Activated T-helper 1 cell treated with anti-CD3 and anti-CD28 coated beads, Interleukin-12 subunit alpha, Interleukin-12 subunit beta, Interleukin-2, Interleukin-4 antibody, amounts not matched to agents 30 ng/mL and 10 ng/mL and 1 ng/mL, durations not matched to agents 14 hours and 24 hours and 36 hours (primary cell): ENCODE data around the gene CGA. TPM values are rescaled to one million over a fixed set of nuclear protein-coding genes. Genes with fewer than 3 reads are reported as not detected.
"Not testable (repeated sequence)": the region's sequence is repeated elsewhere in the genome, so short reads cannot be mapped to it uniquely, and the experiment has no call there.

ENCODE experiments used
- DNase-seq: peaks from one replicate; pipeline ENCODE4 v3.0.0; 2021; ENCODE audit warnings: low spot score
- H3K27ac Mint-ChIP-seq: one replicate; pipeline ENCODE4 v1.8.0; 2021; ENCODE audit warnings: mild to moderate bottlenecking, mixed read lengths
- H3K27me3 Mint-ChIP-seq: one replicate; pipeline ENCODE4 v1.8.0; 2022; ENCODE audit warnings: mild to moderate bottlenecking, moderate library complexity, mixed read lengths; ENCODE audit not compliant: insufficient read depth
- H3K36me3 Mint-ChIP-seq: one replicate; pipeline ENCODE4 v1.8.0; 2021; ENCODE audit warnings: low read depth, mixed read lengths
- H3K4me1 Mint-ChIP-seq: one replicate; pipeline ENCODE4 v1.8.0; 2021; ENCODE audit warnings: low read depth, mixed read lengths
- H3K4me3 Mint-ChIP-seq: one replicate; pipeline ENCODE4 v1.8.0; 2021; ENCODE audit warnings: mild to moderate bottlenecking, moderate library complexity, mixed read lengths
- H3K9me3 Mint-ChIP-seq: one replicate; pipeline ENCODE4 v1.8.0; 2021; ENCODE audit warnings: mixed read lengths
- intact Hi-C: fragments of 100-400 bp; cut with micrococcal nuclease; formaldehyde crosslinking; loops from one replicate; pipeline ENCODE4 v1.15.1; 2024
- total RNA-seq: library from RNA; stranded (reverse); gene quantifications from 2 replicates; pipeline ENCODE4 v1.2.3, GENCODE V29; 2022

The CGA gene
- not detected in 2 replicates for total RNA-seq

GRCh38 chr6:87095087-87095509, at the start of gene CGA:
TSS of gene CGA (minus strand) at chr6:87095106. CDS start at chr6:87088200, 6,906 bp downstream.
- peaks cover 19% of the 10 kb centered on the region for H3K27me3 Mint-ChIP-seq
- intact Hi-C loops = no loop called here
- no peaks in the 10 kb centered on the region for H3K36me3 Mint-ChIP-seq
- no peak within 1 kb of the TSS for H3K27ac Mint-ChIP-seq
- no peak for DNase-seq
- H3K4me1 Mint-ChIP-seq = no peaks in the 10 kb centered on the region
- no peak within 1 kb of the TSS for H3K4me3 Mint-ChIP-seq
- no peaks in the 10 kb centered on the region for H3K9me3 Mint-ChIP-seq

- H3K27me3 Mint-ChIP-seq = peaks cover 51% of the 10 kb centered on the region
- DNase-seq, H3K36me3 Mint-ChIP-seq, H3K27ac Mint-ChIP-seq, H3K4me1 Mint-ChIP-seq, H3K4me3 Mint-ChIP-seq, H3K9me3 Mint-ChIP-seq: not testable (repeated sequence)
- intact Hi-C loops = loop anchor here (1.0 to 10.0 kb wide), 3 partner anchors 97 to 695 kb away; no protein-coding TSS in a partner anchor
These were observed 45.0 kb upstream of the CGA start for GRCh38 chr6:87139927-87140326.

GRCh38 chr6:87139236-87139635, 44.3 kb upstream of the CGA start:
- intact Hi-C loops = loop anchor here (1.0 to 10.0 kb wide), 3 partner anchors 98 to 696 kb away; no protein-coding TSS in a partner anchor
- no peak overlapping the region for H3K27ac Mint-ChIP-seq
- DNase-seq = peak; percentile 14
- H3K4me3 Mint-ChIP-seq = no peak overlapping the region
- H3K9me3 Mint-ChIP-seq = no peaks in the 10 kb centered on the region
- peaks cover 49% of the 10 kb centered on the region for H3K27me3 Mint-ChIP-seq
- H3K4me1 Mint-ChIP-seq = peaks cover 6% of the 10 kb centered on the region
- H3K36me3 Mint-ChIP-seq = no peaks in the 10 kb centered on the region

GRCh38 chr6:87136963-87137362, 42.1 kb upstream of the CGA start:
- peaks cover 6% of the 10 kb centered on the region for H3K4me1 Mint-ChIP-seq
- no peak overlapping the region for H3K27ac Mint-ChIP-seq
- no peak overlapping the region for H3K4me3 Mint-ChIP-seq
- no peaks in the 10 kb centered on the region for H3K36me3 Mint-ChIP-seq
- DNase-seq = no peak
- peaks cover 34% of the 10 kb centered on the region for H3K27me3 Mint-ChIP-seq
- H3K9me3 Mint-ChIP-seq = no peaks in the 10 kb centered on the region
- intact Hi-C loops = loop anchor here (10.0 kb wide), 1 partner anchor 698 kb away; no protein-coding TSS in a partner anchor

GRCh38 chr6:87127737-87128136, 32.8 kb upstream of the CGA start:
- intact Hi-C loops = no loop called here
- Mint-ChIP-seq H3K9me3 (no peaks in the 10 kb centered on the region), H3K36me3 (no peaks in the 10 kb centered on the region), H3K4me1 (no peaks in the 10 kb centered on the region), H3K27me3 (peaks cover 5% of the 10 kb centered on the region), H3K27ac (no peak overlapping the region), H3K4me3 (no peak overlapping the region)
- DNase-seq = no peak

GRCh38 chr6:87126501-87126900, 31.6 kb upstream of the CGA start:
- Mint-ChIP-seq H3K4me1 (no peaks in the 10 kb centered on the region), H3K9me3 (no peaks in the 10 kb centered on the region), H3K36me3 (no peaks in the 10 kb centered on the region), H3K27me3 (peaks cover 5% of the 10 kb centered on the region), H3K27ac (no peak overlapping the region), H3K4me3 (no peak overlapping the region)
- no peak for DNase-seq
- intact Hi-C loops = no loop called here

GRCh38 chr6:87124074-87124473, 29.2 kb upstream of the CGA start:
- H3K9me3 Mint-ChIP-seq = no peaks in the 10 kb centered on the region
- DNase-seq = no peak

GRCh38 chr6:87122477-87122876, 27.6 kb upstream of the CGA start:
- Mint-ChIP-seq H3K9me3 (no peaks in the 10 kb centered on the region), H3K36me3 (no peaks in the 10 kb centered on the region), H3K27ac (no peak overlapping the region), H3K27me3 (peaks cover 5% of the 10 kb centered on the region), H3K4me3 (no peak overlapping the region), H3K4me1 (no peaks in the 10 kb centered on the region)
- intact Hi-C loops = no loop called here
- no peak for DNase-seq

More at GRCh38 chr6:87124074-87124473, 29.2 kb upstream of the CGA start:
- H3K36me3 Mint-ChIP-seq = no peaks in the 10 kb centered on the region
- peaks cover 5% of the 10 kb centered on the region for H3K27me3 Mint-ChIP-seq
- no peak overlapping the region for H3K27ac Mint-ChIP-seq
- intact Hi-C loops = no loop called here
- H3K4me3 Mint-ChIP-seq = no peak overlapping the region
- H3K4me1 Mint-ChIP-seq = no peaks in the 10 kb centered on the region

- Mint-ChIP-seq H3K36me3 (no peaks in the 10 kb centered on the region), H3K4me3 (no peak overlapping the region), H3K27me3 (peaks cover 9% of the 10 kb centered on the region), H3K4me1 (no peaks in the 10 kb centered on the region), H3K27ac (no peak overlapping the region), H3K9me3 (no peaks in the 10 kb centered on the region)
- intact Hi-C loops = no loop called here
- no peak for DNase-seq
These were observed 23.1 kb upstream of the CGA start for GRCh38 chr6:87118054-87118453.

GRCh38 chr6:87116922-87117321, 22.0 kb upstream of the CGA start:
- Mint-ChIP-seq H3K27ac (no peak overlapping the region), H3K4me1 (no peaks in the 10 kb centered on the region), H3K9me3 (no peaks in the 10 kb centered on the region), H3K36me3 (no peaks in the 10 kb centered on the region), H3K27me3 (peaks cover 11% of the 10 kb centered on the region), H3K4me3 (no peak overlapping the region)
- no peak for DNase-seq
- intact Hi-C loops = no loop called here

- Mint-ChIP-seq H3K27ac (no peak overlapping the region), H3K27me3 (peaks cover 15% of the 10 kb centered on the region), H3K9me3 (no peaks in the 10 kb centered on the region), H3K36me3 (no peaks in the 10 kb centered on the region), H3K4me1 (no peaks in the 10 kb centered on the region), H3K4me3 (no peak overlapping the region)
- no peak for DNase-seq
- intact Hi-C loops = no loop called here
These were observed 20.7 kb upstream of the CGA start for GRCh38 chr6:87115402-87116135.

- Mint-ChIP-seq H3K27ac (no peak overlapping the region), H3K4me1 (no peaks in the 10 kb centered on the region), H3K9me3 (no peaks in the 10 kb centered on the region), H3K36me3 (no peaks in the 10 kb centered on the region), H3K27me3 (peaks cover 22% of the 10 kb centered on the region), H3K4me3 (no peak overlapping the region)
- intact Hi-C loops = no loop called here
- no peak for DNase-seq
These were observed 15.7 kb upstream of the CGA start for GRCh38 chr6:87110636-87111035.

- Mint-ChIP-seq H3K4me1 (no peaks in the 10 kb centered on the region), H3K9me3 (no peaks in the 10 kb centered on the region), H3K4me3 (no peak overlapping the region), H3K27me3 (peaks cover 8% of the 10 kb centered on the region), H3K27ac (no peak overlapping the region), H3K36me3 (no peaks in the 10 kb centered on the region)
- no peak for DNase-seq
- intact Hi-C loops = no loop called here
These were observed 10.9 kb upstream of the CGA start for GRCh38 chr6:87105823-87106222.
